ENCODE data around the gene SASS6.

Gene SASS6

DNA sequence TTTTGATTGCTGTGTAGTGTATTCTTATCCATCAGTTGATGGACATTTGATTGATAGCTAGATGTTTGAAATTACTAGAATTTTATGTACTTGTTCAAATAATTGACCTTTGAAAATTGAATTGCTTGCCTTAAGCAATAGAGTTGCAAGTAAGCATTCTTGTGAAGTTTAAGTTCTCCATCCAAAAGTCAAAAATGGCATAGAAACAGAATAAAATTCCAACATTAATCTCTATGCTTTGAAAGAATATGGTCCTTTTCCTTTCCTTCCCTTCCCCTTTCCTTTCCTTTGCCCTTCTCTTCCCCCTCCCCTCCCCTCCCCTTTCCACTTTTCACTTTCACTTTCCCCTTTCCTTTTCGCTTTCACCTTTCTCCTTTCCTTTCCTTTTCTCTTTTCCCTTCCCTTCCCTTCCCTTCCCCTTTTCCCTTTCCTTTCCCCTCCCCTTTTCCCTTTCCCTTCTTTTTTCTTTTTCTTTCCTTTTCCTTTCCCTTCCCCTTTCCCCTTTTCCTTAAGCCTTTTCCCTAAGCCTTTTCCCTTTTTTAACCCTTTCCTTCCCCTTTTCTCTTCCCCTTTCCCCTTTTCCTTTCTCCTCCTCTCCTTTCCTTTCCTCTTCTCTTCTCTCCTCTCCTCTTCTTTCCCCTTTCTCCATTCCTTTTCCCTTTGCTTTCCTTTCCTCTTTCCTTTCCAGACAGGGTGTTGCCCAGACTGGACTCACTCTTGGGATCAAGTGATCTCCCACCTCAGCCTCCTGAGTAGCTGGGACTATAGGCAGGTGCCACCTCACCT is 67.4 kb downstream of the SASS6 start:
- H3K27me3 ChIP-seq (ENCODE audit: insufficient read depth, poor library complexity, severe bottlenecking) = no peaks in the 10 kb centered on the region
- H3K4me3 ChIP-seq (replicated peaks; ENCODE audit: insufficient read depth, low read length) = no peak overlapping the region
- DNase-seq (ENCODE audit: low read depth in 1 of 2, low spot score in 1 of 2) = no peak
- TF ChIP-seq, protein P1, sequence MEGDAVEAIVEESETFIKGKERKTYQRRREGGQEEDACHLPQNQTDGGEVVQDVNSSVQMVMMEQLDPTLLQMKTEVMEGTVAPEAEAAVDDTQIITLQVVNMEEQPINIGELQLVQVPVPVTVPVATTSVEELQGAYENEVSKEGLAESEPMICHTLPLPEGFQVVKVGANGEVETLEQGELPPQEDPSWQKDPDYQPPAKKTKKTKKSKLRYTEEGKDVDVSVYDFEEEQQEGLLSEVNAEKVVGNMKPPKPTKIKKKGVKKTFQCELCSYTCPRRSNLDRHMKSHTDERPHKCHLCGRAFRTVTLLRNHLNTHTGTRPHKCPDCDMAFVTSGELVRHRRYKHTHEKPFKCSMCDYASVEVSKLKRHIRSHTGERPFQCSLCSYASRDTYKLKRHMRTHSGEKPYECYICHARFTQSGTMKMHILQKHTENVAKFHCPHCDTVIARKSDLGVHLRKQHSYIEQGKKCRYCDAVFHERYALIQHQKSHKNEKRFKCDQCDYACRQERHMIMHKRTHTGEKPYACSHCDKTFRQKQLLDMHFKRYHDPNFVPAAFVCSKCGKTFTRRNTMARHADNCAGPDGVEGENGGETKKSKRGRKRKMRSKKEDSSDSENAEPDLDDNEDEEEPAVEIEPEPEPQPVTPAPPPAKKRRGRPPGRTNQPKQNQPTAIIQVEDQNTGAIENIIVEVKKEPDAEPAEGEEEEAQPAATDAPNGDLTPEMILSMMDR (IDR thresholded peaks at IDR 0.05; ENCODE audit: insufficient read depth, low read length) = no peak
- TF ChIP-seq POLR2AphosphoS5 (IDR thresholded peaks at IDR 0.05; ENCODE audit: low read depth) = no peak
- TF ChIP-seq, protein P2, sequence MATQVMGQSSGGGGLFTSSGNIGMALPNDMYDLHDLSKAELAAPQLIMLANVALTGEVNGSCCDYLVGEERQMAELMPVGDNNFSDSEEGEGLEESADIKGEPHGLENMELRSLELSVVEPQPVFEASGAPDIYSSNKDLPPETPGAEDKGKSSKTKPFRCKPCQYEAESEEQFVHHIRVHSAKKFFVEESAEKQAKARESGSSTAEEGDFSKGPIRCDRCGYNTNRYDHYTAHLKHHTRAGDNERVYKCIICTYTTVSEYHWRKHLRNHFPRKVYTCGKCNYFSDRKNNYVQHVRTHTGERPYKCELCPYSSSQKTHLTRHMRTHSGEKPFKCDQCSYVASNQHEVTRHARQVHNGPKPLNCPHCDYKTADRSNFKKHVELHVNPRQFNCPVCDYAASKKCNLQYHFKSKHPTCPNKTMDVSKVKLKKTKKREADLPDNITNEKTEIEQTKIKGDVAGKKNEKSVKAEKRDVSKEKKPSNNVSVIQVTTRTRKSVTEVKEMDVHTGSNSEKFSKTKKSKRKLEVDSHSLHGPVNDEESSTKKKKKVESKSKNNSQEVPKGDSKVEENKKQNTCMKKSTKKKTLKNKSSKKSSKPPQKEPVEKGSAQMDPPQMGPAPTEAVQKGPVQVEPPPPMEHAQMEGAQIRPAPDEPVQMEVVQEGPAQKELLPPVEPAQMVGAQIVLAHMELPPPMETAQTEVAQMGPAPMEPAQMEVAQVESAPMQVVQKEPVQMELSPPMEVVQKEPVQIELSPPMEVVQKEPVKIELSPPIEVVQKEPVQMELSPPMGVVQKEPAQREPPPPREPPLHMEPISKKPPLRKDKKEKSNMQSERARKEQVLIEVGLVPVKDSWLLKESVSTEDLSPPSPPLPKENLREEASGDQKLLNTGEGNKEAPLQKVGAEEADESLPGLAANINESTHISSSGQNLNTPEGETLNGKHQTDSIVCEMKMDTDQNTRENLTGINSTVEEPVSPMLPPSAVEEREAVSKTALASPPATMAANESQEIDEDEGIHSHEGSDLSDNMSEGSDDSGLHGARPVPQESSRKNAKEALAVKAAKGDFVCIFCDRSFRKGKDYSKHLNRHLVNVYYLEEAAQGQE (IDR thresholded peaks at IDR 0.05; ENCODE audit: insufficient replicate concordance, low read depth) = no peak
- no peak for TF ChIP-seq SPI1 (IDR thresholded peaks at IDR 0.05; ENCODE audit: borderline replicate concordance, low read depth)
- H3K27ac ChIP-seq (replicated peaks) = no peak overlapping the region; the same call in 1 of the 2 replicates

GRCh38 chr1:100061681-100062080 is 71.0 kb downstream of the SASS6 start:
- DNase-seq (ENCODE audit: low read depth in 1 of 2, low spot score in 1 of 2) = no peak
- no peaks in the 10 kb centered on the region for H3K27me3 ChIP-seq (ENCODE audit: insufficient read depth, poor library complexity, severe bottlenecking)
- H3K27ac ChIP-seq (replicated peaks) = no peak overlapping the region
- H3K4me3 ChIP-seq (replicated peaks; ENCODE audit: insufficient read depth, low read length) = no peak overlapping the region
- TF ChIP-seq, protein P2 (IDR thresholded peaks at IDR 0.05; ENCODE audit: insufficient replicate concordance, low read depth) = no peak
- TF ChIP-seq SPI1 (IDR thresholded peaks at IDR 0.05; ENCODE audit: borderline replicate concordance, low read depth) (no peak), POLR2AphosphoS5 (IDR thresholded peaks at IDR 0.05; ENCODE audit: low read depth) (no peak), GABPA (IDR thresholded peaks at IDR 0.05; ENCODE audit: low read depth) (no peak)
- TF ChIP-seq, protein P1 (IDR thresholded peaks at IDR 0.05; ENCODE audit: insufficient read depth, low read length) = no peak

DNA sequence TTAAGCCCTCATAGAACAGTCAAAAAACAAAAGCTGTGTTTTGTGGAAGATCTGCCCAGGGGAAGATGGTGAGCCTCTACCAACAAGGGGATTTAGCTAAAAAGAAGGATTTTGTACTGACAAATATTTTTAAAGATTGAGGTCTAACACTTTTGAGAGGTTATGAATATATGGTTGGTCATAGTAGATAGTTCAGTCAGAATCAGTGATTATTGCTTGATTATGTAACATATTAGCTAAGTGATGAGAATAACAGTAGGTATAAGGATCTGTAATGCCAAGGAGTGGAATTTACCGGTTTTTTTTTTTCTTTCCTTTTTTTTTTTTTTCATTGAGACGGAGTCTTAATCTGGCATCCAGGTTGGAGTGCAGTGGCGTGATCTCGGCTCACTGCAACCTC is 79.0 kb downstream of the SASS6 start:
- no peak overlapping the region for H3K4me3 ChIP-seq (replicated peaks; ENCODE audit: insufficient read depth, low read length)
- H3K27me3 ChIP-seq (ENCODE audit: insufficient read depth, poor library complexity, severe bottlenecking) = no peaks in the 10 kb centered on the region
- no peak for DNase-seq (ENCODE audit: low read depth in 1 of 2, low spot score in 1 of 2)
- no peak overlapping the region for H3K27ac ChIP-seq (replicated peaks)
- TF ChIP-seq POLR2AphosphoS5 (IDR thresholded peaks at IDR 0.05; ENCODE audit: low read depth) (no peak), GABPA (IDR thresholded peaks at IDR 0.05; ENCODE audit: low read depth) (no peak), SPI1 (IDR thresholded peaks at IDR 0.05; ENCODE audit: borderline replicate concordance, low read depth) (no peak)
- TF ChIP-seq, protein P2 (IDR thresholded peaks at IDR 0.05; ENCODE audit: insufficient replicate concordance, low read depth) = no peak
- TF ChIP-seq, protein P1 (IDR thresholded peaks at IDR 0.05; ENCODE audit: insufficient read depth, low read length) = no peak

Measured in HL-60 (cell line).